Caco-2 (cell line): ENCODE data around the gene AKAP6. TPM values are rescaled to one million over a fixed set of nuclear protein-coding genes. Genes with fewer than 3 reads are reported as not detected.

ENCODE experiments used
- BruUV-seq: library from RNA; stranded (reverse); fragments of 400-500 nt; replicated peaks from 2 replicates; lab custom pipeline; 2021; lab: Mats Ljungman, UMichigan
- CTCF ChIA-PET: fragments of 300-600 bp; sonication (Branson Sonifier 250); formaldehyde crosslinking; loops from one replicate; lab custom pipeline; 2022; ENCODE audit warnings: antibody characterized with exemption; lab: Charles Lee
- POLR2A ChIA-PET: fragments of 300-600 bp; sonication (Branson Sonifier 250); formaldehyde crosslinking; loops from one replicate; lab custom pipeline; 2022; ENCODE audit warnings: antibody characterized with exemption; lab: Charles Lee
- DNase-seq, 2 experiments: peaks; one replicate each; pipeline versions ENCODE4 v3.0.0 to v3.0.0-alpha.2; 2020 to 2022
- H3K27me3 ChIP-seq: replicated peaks from 2 replicates; pipeline ENCODE4 v1.6.0; 2011; ENCODE audit warnings: low read length; ENCODE audit not compliant: control insufficient read depth, insufficient read depth
- H3K36me3 ChIP-seq: 2 replicates; pipeline ENCODE4 v1.5.1; 2011; ENCODE audit warnings: low read length; ENCODE audit not compliant: control insufficient read depth, insufficient read depth
- H3K4me1 ChIP-seq: fragments of 250-450 bp; sonication (Bioruptor Pico); 2 replicates; pipeline ENCODE4 v1.5.1; 2020; ENCODE audit warnings: mild to moderate bottlenecking
- H3K4me3 ChIP-seq: 2 replicates; pipeline ENCODE4 v1.5.1; 2011; ENCODE audit warnings: low read depth, mild to moderate bottlenecking, control low read depth, low read length
- H3K9me3 ChIP-seq: fragments of 250-450 bp; sonication (Bioruptor Pico); 2 replicates; pipeline ENCODE4 v1.5.1; 2020; ENCODE audit warnings: mild to moderate bottlenecking, moderate library complexity
- H3K27ac Mint-ChIP-seq: one replicate; pipeline ENCODE4 v1.8.0; 2022; ENCODE audit warnings: mixed read lengths; ENCODE audit not compliant: unreplicated experiment
- H3K27me3 Mint-ChIP-seq: one replicate; pipeline ENCODE4 v1.8.0; 2022; ENCODE audit warnings: mixed read lengths; ENCODE audit not compliant: insufficient read depth, unreplicated experiment
- H3K36me3 Mint-ChIP-seq: one replicate; pipeline ENCODE4 v1.8.0; 2022; ENCODE audit warnings: mild to moderate bottlenecking, mixed read lengths; ENCODE audit not compliant: insufficient read depth, unreplicated experiment
- H3K4me1 Mint-ChIP-seq: one replicate; pipeline ENCODE4 v1.8.0; 2022; ENCODE audit warnings: low read depth, mixed read lengths; ENCODE audit not compliant: unreplicated experiment
- H3K4me3 Mint-ChIP-seq: one replicate; pipeline ENCODE4 v1.8.0; 2022; ENCODE audit warnings: mild to moderate bottlenecking, moderate library complexity, mixed read lengths; ENCODE audit not compliant: unreplicated experiment
- H3K9me3 Mint-ChIP-seq: one replicate; pipeline ENCODE4 v1.8.0; 2022; ENCODE audit warnings: mixed read lengths; ENCODE audit not compliant: unreplicated experiment
- intact Hi-C: fragments of 100-400 bp; cut with micrococcal nuclease; formaldehyde crosslinking; loops from one replicate; pipeline ENCODE4 v1.10.0; 2022; ENCODE audit not compliant: unreplicated experiment
- total RNA-seq: library from RNA; stranded (reverse); gene quantifications from 2 replicates; pipeline ENCODE4 v1.2.3, GENCODE V29; 2022
- TF ChIP-seq, protein P1 (sequence below), 2 experiments: fragments of 200-600 bp in 1 of 2; IDR thresholded peaks; 1 replicate in 1 of 2; 2 replicates in 1 of 2; pipeline versions ENCODE4 v1.5.1 to v1.8.0; 2011 to 2022; ENCODE audit warnings: antibody characterized with exemption in 1 of 2, control low read depth in 1 of 2, inconsistent platforms in 1 of 2, low read depth in 1 of 2, low read length in 1 of 2, mild to moderate bottlenecking in 1 of 2, moderate library complexity in 1 of 2; ENCODE audit not compliant: insufficient read depth in 1 of 2, severe bottlenecking in 1 of 2, unreplicated experiment in 1 of 2

Gene AKAP6
- total RNA-seq, 1 experiment from 2014 or later: 3.0 TPM

GRCh38 chr14:32816588-32816987 lies 487.5 kb downstream of the AKAP6 start:
- peaks cover 2% of the 10 kb centered on the region for H3K27me3 Mint-ChIP-seq

DNA sequence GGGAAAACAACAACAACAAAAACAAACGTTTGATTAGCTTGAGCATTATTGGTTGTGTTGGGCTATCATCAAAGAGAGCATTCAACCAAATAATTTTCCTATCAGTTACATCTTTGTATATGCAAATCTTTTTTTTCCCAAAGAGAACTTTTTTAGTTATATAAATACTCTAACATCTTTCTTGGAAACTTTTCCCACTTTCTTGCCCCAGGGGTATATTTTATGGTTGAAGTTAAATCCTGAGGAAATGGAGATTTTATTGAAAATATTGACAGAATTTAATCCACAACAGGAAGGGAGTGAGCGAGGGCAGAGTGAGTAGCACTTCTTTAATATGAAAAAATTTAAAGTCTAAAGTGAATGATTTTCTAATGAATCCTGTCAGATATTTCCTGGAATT lies 488.7 kb downstream of the AKAP6 start:
- peaks cover 2% of the 10 kb centered on the region for H3K27me3 Mint-ChIP-seq
- no TSS peak for BruUV-seq
- Histone ChIP-seq H3K27me3 (no peaks in the 10 kb centered on the region), H3K4me3 (no peak overlapping the region), H3K9me3 (no peaks in the 10 kb centered on the region), H3K4me1 (no peaks in the 10 kb centered on the region), H3K36me3 (no peaks in the 10 kb centered on the region)
- TF ChIP-seq, protein P1, sequence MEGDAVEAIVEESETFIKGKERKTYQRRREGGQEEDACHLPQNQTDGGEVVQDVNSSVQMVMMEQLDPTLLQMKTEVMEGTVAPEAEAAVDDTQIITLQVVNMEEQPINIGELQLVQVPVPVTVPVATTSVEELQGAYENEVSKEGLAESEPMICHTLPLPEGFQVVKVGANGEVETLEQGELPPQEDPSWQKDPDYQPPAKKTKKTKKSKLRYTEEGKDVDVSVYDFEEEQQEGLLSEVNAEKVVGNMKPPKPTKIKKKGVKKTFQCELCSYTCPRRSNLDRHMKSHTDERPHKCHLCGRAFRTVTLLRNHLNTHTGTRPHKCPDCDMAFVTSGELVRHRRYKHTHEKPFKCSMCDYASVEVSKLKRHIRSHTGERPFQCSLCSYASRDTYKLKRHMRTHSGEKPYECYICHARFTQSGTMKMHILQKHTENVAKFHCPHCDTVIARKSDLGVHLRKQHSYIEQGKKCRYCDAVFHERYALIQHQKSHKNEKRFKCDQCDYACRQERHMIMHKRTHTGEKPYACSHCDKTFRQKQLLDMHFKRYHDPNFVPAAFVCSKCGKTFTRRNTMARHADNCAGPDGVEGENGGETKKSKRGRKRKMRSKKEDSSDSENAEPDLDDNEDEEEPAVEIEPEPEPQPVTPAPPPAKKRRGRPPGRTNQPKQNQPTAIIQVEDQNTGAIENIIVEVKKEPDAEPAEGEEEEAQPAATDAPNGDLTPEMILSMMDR (IDR thresholded peaks at IDR 0.05; ENCODE audit: insufficient read depth in 1 of 2, low read depth in 1 of 2, low read length in 1 of 2, severe bottlenecking in 1 of 2, unreplicated experiment in 1 of 2): no peak
- ChIA-PET CTCF (no interaction called here), POLR2A (no interaction called here)
- DNase-seq: no peak
- no peaks in the 10 kb centered on the region for H3K9me3 Mint-ChIP-seq
- no peak overlapping the region for H3K27ac Mint-ChIP-seq
- no peaks in the 10 kb centered on the region for H3K4me1 Mint-ChIP-seq
- no peaks in the 10 kb centered on the region for H3K36me3 Mint-ChIP-seq
- no peak overlapping the region for H3K4me3 Mint-ChIP-seq
- intact Hi-C loops: no loop called here

More at GRCh38 chr14:32816588-32816987, 487.5 kb downstream of the AKAP6 start:
- intact Hi-C loops: no loop called here
- H3K4me3 Mint-ChIP-seq: no peak overlapping the region
- H3K9me3 Mint-ChIP-seq: no peaks in the 10 kb centered on the region
- POLR2A ChIA-PET: no interaction called here
- H3K4me1 ChIP-seq: no peaks in the 10 kb centered on the region
- TF ChIP-seq, protein P1 (IDR thresholded peaks at IDR 0.05; ENCODE audit: insufficient read depth in 1 of 2, low read depth in 1 of 2, low read length in 1 of 2, severe bottlenecking in 1 of 2, unreplicated experiment in 1 of 2): no peak
- no TSS peak for BruUV-seq
- CTCF ChIA-PET: no interaction called here
- H3K36me3 ChIP-seq: no peaks in the 10 kb centered on the region
- no peaks in the 10 kb centered on the region for H3K27me3 ChIP-seq
- no peak overlapping the region for H3K4me3 ChIP-seq
- no peak for DNase-seq
- H3K27ac Mint-ChIP-seq: no peak overlapping the region
- no peaks in the 10 kb centered on the region for H3K9me3 ChIP-seq
- no peaks in the 10 kb centered on the region for H3K4me1 Mint-ChIP-seq
- no peaks in the 10 kb centered on the region for H3K36me3 Mint-ChIP-seq

DNA sequence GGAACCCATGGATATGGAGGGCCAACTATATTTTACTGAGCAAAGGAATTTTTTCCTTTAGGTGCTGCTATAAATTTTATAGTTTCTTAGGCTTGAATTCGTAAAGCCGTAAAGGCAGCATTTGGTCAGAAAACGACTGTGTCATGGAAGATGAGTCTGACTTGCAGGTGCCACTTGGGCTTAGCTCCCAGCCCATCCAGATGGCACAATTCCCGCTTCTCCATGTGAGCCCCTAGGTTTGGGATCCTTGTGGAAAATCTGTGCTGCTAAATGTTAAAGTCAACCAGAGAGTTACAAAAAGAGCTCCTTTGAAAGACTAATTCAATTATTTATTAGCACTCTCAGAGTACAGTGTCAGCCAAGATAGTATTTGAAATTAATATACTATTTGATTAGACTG lies 489.5 kb downstream of the AKAP6 start:
- Histone ChIP-seq H3K4me1 (no peaks in the 10 kb centered on the region), H3K4me3 (no peak overlapping the region), H3K36me3 (no peaks in the 10 kb centered on the region), H3K27me3 (no peaks in the 10 kb centered on the region), H3K9me3 (no peaks in the 10 kb centered on the region)
- POLR2A ChIA-PET: no interaction called here
- intact Hi-C loops: no loop called here
- no peaks in the 10 kb centered on the region for H3K9me3 Mint-ChIP-seq
- H3K4me1 Mint-ChIP-seq: no peaks in the 10 kb centered on the region
- no peaks in the 10 kb centered on the region for H3K36me3 Mint-ChIP-seq
- CTCF ChIA-PET: no interaction called here
- BruUV-seq: no TSS peak
- TF ChIP-seq, protein P1 (IDR thresholded peaks at IDR 0.05; ENCODE audit: insufficient read depth in 1 of 2, low read depth in 1 of 2, low read length in 1 of 2, severe bottlenecking in 1 of 2, unreplicated experiment in 1 of 2): no peak
- no peak overlapping the region for H3K27ac Mint-ChIP-seq
- DNase-seq: no peak
- H3K4me3 Mint-ChIP-seq: no peak overlapping the region
- H3K27me3 Mint-ChIP-seq: peaks cover 2% of the 10 kb centered on the region
